Retina (tissue), 1 donor: ENCODE results near the gene AKR7A3.
"Not testable (repeated sequence)": the region's sequence is repeated elsewhere in the genome, so short reads cannot be mapped to it uniquely, and the experiment has no call there.

Source experiments
- DNase-seq: peaks from one replicate; pipeline ENCODE4 v3.0.0-alpha.2; 2016

Gene AKR7A3

DNA sequence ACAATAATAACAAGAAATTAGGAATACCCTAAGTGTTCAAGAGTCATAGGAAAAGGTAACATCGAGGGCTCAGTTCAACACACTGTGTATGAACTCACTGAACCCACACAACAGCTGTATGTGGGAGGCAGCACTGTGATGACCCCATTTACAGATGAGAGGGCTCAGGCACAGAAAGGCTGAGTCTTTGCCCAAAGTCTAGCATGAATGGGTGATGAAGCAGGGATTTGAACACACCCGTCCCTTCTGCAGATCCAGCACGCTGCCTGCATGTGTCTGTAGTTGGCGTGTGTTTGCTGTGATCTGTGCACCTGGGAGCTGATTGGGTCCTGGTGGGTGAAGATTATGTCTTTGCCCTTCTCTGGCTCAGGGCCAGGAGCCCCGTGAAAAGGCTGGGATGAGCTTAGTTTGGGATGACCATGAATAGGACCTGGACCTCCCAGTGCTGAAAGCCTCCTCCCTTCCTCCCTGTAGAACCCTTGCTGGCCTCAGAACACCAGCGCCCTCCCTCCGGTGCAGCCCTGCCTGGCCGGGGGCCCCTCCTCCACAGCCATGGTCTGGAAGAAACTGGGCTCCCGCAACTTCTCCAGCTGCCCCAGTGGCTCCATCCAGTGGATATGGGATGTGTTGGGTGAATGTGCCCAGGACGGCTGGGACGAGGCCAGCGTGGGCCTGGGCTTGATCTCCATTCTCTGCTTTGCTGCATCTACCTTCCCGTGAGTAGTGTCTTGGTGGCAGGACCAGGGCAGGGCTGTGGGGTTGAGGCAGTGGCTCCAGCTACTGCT is 28.7 kb upstream of the AKR7A3 start:
- no peak for DNase-seq

DNA sequence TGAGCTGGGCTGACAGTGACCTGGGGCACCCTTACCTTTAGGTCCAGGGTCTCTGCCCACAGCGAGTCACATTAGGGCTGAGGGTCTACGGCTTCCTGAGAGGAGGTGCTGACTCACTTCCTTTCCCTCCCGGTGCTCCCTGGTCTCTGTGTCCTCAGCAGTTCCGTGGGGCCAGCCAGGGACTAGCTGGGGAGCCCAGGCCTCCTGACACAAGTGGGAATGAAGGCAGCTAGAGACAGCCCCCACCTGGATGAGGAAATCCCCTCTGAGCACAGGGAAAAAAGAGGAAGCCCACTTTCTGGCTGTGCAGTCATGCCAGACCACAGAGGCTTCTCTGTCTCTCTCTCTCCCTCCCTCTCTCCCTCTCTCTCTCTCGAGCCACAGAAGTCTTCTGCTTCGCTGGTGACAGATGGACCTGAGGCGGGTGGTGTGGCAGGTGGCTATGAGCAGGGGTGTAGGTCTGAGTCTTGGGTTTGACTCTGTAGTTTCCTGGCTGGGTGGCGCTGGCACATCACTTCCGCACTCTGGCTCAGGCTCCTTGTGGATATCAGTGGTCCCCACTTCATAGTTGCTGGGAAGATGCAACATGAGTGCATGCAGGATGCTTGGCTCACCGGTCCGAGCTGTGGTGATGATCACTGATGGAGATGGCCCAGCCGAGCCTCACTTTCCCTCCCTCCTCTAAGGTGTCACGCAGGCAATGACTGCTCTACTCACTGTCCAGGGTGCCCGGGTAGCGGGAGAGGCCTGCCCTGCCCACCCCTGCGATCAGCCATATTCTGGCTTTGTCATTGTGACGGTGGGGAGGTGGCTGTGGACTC is 27.0 kb upstream of the AKR7A3 start:
- DNase-seq = no peak

DNA sequence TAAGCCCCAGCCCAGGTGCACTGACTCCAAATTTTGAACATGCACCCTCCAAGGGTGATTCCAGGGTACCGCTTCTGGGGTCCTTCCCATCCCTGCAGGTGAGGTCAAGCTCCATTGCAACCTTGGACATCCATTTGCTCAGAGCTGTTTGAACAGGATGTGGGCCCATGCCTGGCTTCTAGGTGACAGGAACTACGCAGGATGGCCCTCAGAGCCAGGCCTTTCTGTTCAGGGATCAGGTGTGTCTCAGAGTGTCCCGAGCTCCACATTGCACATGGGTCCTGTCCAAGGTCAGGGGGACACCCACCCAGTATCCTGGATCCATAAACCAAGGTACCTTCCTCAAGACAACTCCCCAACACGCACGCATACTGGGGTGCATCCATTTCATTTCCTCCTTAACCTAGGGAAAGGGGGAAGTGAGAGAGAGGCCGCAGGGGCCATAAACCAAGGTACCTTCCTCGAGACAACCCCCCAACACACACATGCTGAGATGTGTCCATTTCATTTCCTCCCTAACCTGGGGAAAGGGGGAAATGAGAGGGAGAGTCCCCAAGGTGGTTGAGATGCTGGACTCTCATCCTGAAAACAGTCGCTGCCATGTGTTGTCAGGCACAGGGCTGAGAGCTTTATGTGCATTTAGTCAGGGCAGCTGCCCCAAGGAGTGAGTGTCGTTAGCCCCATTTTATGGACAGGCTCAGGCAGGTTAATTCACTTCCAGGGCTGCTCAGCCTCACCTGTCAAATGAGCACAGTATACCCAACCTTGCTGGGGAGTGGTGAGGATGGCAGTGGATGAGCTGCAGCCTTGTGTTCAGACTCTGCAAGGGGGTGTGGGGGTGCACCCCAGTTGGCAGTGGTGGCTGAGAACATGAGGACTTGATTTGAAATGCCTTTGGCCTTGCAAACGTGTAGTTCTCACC is 25.7 kb upstream of the AKR7A3 start:
- no peak for DNase-seq

DNA sequence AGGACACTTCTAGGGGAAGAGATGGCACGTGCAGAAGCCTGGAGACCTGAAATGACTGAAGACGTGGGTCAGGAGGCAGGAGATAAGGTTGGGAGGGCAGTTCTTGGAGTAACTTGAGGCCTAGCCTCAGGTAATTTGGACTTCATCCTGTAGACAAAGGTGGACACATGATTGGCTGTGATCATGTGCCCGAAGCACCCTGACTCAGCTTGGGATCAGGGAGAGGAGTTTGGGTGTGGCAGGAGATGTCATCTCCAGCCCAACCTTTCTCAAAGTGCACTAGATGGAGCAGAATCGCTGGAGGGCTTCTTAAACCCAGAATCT is 25.0 kb upstream of the AKR7A3 start:
- no peak for DNase-seq

DNA sequence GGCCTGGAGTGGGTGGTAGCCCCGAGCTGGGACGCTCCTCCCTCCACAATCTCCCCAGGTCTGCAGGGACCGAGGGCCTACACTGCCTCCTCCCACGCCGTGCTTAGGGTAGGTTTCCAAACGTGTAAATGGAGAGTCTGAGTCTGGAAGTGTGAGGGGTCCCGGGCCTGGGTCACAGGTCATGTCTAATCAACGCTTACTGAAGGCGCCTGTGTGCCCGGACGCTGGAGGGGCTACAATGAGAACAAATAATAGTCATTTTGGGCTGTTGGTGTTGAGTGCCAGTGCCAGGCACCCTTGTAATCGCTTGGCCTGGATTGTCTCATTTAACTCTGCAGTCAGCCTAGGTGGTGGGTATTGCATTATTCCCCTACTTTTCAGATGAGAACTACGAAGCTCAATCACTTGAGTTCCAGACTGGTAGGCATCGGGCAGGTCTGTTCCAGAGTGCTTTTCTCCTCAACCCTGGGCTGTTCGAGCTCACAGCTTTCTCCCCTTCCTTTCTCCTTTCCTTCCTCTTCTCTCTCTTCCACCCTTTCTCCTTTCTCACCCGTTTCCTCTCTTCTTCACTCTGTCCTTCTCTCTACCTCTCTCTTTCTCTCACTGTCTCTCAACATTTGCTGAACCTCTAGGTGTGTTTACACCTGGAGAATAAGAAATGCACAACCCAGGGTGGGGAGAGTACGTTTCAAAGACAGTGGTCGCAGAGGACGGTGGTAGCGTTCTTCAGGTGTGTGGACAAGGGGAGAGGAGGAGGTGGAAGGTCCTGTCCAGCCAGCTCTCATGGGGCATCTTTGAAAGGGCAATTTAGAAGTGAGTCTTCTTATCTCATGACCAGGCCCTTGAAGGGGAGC is 24.4 kb upstream of the AKR7A3 start:
- no peak for DNase-seq

DNA sequence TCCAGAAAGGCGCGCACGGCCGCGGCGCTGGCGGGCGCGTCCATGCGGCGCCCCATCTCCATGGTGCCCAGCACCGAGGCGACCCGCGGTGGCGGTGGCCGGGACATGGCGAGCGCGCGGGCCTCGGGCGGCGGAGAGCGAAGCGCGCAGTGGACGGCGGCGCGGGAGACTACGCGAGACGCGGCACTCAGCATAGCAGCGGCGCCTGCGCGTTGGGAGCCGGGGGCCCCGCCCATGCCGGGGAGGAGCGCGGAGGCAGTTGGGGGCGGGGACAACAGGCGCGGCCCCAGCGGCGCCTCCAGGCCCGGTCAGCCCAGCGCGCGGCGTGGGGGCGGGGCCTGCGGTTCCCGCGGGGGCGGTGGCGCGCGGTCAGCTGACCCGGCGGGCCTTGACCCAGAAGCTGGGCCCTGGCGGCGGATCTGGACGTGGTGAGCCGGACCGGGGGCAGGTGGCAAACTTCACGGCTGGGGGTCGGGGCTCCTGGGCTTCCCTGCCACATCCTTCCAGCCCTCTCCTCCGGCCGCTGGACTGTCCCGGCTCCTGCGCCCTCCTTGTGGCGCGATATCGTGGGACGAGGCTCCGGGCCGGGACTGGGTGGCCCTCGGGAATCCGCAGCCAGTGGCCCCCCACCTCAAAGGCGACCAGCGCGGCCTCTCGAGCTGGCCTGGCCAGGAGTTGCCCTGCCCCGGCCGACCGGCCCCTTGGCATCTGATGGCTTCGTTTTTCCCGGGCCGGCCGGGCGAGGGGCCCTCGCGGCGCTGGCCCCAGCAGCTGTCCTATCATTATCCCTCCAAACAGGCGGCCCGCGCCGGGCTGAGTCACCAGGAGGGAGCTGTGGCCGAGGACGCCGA is 23.6 kb upstream of the AKR7A3 start, which contains the start of the genes AKR7A2 and SLC66A1:
AKR7A2 (minus strand) TSS at position 214 of the 851 bp plus-strand sequence; CDS start at position 194, 20 bp downstream.
SLC66A1 (plus strand) TSS at position 396 of the 851 bp plus-strand sequence. CDS start 5,352 bp downstream, outside the sequence.
- peak; percentile 92 for DNase-seq

DNA sequence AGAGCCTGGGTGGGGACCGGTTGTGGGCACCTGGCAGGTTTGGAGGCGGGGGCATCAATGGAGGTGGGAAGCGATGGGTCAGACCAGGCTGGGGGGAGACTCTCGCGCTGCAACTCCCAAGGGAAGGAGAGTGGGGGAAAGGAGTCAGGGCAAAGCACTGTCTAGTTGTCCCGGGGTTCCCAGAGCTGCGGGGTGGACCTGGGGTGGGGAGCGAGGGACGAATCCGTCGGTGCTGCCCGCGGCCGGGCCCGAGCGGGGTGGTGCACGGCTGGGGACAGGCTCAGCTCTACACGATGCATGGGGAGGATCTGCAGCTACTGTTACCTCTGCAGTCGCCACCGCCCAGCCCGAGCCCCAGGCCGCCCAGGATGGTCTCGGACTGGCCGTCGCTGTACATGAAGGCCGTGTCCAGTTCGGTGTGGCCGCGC is 22.9 kb upstream of the AKR7A3 start:
- no peak for DNase-seq

DNA sequence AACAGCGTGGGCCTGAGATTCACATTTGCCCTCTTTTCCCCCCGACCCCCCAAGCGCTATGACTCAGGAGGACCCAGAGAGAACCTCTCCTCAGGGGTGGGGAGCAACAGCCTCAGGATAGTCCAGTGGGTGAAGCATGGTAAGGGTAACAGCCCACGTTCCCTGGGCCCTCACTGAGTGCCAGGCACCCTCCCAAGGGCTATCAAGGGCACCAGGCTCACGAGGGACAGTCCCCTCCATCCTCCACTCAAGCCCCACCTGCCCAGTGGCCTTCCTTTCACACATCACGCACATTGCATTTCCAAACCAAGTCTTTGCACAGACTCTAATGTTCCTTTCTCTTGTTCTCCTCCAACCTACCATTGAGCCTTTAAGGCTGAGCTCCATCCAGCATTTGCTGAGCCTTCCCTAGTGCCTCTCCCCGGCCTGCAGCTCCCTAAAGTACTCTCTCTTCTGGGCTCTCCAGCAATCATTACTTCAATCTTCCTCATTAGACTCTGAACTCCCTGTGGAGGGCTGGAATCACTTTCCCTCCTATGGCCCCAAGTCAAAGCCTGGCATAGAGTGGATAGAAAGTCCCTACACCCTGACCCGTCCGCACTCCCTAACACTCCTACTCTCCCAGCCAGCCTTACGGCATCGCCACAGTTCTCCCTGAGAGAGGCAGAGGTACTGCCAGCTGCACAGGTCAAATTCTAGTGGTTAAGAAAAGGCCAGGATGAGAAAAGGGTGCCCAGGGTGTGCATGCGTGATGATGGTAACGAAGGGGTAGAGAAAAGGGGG is 22.3 kb upstream of the AKR7A3 start:
- DNase-seq = no peak

DNA sequence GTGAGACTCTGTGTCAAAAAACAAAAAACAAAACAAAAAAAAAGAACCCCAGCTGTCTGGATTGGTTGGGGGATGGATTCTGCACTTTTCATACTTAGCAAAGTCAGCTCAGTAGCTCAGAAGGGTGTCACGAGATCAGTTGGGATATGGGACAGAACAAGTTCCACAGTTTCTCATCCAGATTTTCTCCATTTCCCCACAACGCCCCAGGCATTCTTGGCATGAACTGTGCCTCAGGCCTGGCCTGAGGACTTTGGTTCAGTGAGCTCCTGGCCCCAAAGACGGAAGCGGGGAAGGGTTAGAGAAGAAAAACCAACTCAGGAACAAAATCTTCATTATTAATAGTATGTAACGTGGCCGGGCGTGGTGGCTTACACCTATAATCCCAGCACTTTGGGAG is 21.5 kb upstream of the AKR7A3 start:
- no peak for DNase-seq

DNA sequence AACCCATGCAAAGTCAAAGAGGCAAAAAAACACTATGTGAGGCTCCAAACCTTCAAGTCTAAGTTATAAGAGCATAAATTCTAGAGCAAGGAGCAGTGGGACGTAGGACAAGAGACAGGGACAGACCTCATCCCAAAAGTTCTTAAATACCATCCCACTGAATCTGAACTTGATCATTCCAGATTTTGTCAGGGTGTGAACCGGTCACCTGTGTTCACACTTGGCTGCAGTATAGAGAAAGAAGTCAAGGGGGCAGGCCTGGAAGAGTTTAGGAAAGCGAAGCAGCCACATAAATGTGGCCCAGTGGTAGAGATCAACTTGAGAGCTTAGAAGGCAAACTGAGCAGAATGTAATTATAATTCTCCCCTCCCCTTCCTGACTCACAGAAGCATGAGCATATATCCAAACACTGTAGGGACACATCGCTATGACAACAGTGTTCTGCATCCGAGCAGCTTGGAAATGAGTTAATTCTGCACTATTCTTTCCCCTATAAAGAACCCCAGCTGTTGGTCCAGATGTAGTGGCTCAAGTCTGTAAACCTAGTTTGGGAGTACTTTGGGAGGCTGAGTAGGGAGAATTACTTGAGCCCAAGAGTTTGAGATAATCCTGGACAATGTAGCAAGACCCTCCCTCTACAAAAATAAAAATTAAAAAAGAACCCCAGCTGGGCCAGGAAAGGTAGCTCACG is 20.7 kb upstream of the AKR7A3 start:
- DNase-seq = no peak

DNA sequence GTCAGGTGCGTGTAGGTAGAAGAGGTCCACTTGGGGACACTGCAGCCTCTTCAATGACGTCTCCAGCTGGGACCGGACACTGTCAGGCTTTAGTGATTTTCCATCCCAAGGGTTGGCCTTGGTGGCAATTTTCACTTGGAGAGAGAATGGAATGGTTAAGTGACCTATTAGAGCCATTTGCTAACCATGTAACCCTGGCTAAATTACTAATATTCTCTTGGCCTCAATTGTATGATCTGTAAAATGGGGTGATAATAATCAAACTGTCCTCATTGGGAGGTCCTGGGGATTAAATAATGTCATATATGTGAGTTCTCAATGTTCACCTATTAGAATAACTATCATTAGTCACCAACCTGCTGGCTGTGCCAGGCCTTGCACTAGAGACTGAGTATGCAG is 19.9 kb upstream of the AKR7A3 start:
- DNase-seq = no peak

DNA sequence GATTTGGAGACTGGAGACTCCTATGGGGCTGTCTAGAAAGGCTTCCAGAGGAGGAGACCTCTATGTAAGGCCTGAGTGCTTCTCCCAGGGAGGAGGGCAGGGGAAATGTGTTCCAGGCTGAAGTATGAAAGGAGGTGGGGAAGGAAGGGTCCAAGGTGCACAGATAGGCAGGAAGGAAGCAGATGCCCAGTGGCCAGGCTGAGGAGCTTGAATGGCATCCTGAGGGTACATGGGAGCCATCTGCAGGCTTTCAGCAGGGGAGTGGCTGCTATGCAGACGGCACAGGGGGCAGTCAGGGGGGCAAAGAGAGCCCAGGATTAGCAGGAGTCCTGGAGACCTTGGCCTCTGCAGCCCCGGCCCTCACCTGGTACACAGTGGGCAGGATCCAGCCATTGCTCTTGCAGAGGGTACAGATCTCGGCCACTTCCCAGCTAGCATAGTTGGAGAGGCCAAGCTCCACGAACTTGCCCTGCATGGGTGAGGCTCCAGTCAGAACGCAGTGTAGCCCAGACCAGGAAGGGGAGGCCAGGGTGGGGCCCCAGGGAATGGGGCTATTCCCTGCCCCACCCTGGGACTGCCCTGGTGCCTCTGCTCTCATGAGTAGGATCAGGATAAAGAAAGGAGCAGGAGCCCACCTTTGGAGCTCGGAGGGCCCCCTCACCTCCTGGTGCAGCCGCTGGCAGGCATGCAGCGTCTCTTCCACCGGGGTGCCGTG is 19.4 kb upstream of the AKR7A3 start:
- no peak for DNase-seq

DNA sequence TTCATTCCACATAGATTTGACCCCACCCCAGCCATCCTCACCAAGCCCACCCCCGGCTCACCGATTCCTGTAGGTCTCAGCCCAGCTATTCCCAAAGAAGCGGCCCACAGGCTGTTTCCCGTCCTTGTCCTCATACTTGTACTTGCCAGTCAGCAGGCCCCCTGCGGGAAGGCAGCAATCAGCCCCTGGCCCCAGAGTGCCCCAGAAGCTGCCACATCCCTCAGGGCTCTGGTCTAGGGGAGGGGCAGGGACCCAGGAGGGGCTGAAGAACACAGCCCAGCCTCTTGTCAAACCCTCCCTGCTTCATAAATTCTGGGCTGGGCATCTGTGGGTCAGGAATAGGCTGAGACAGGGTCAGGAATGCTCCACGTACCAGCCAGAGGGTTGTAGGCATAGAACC is 18.4 kb upstream of the AKR7A3 start:
- no peak for DNase-seq

DNA sequence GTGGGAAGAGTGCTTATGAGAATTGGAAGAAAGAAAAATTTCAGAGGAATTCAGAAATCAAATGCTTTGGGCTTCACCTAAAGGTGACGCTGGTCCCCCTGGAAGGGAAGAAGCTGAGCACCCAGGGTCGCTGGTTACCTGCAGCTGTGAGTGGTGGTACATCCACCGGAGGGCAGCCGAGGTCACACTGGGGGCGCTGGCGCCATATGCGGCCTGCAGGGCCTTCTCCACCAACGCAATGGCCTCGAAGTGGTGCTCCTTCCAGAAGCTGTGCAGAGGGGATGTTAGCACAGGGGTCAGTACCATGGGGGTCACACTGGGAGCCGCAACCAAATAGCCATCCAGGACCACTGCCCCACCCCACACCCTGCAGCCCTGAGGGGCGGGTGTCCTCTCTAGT is 17.3 kb upstream of the AKR7A3 start:
- no peak for DNase-seq

DNA sequence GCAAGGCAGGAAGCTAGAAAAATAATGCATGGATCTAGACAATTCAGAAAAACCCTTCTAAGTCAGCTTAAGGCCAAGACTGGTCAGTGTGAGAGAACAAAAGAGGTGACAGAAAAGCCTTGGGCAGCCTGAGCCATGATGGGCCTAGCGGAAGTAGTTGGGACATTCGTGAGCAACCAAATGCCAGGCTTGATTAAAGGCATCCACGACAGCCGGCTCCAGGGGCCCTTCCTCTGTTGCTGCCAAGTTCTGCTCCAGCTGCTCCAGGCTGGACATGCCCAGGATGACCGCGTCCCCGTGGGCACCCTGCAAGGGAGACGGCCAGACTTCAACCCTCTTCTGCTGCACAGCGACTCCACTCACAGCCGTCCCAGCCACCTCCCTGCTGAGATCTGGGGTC is 15.5 kb upstream of the AKR7A3 start:
- DNase-seq = not testable (repeated sequence)

DNA sequence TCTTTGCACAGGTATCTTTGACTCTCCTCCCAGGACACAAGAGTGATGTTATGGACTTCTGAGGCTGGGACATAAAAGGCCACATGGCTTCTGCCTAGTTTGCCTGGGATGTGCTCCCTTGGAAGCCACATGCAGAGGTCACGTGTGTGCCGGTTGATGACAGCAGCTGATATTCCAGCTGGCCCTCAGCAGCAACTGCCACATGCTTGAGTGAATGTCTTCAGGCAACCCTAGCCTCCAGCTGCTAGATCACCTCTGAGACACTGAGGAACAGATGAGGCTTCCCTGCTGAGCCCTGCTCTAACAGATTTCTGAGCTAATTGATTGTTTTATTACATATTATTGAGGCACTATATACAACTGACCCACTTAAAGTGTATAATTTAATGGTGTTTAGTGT is 11.6 kb upstream of the AKR7A3 start:
- DNase-seq = no peak

DNA sequence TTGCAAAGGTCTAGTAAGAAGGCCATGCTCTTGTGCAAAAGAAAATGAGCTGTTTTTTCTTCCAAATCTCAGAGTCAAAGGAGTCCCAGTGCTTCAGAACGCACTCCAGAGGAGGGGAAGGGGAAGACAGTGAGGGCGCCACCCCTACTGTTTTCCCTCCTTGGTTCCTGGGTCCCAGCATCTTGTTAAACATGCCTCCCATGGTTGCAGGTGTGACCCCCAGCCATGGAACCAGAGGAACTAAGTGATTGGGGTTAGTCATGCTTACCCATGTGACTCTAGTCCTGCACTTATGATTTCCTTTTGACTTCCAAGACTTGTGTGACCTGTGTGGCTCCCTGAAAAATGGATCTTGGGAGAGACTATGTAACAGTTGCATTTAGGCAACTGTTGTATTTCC is 6.1 kb upstream of the AKR7A3 start:
- no peak for DNase-seq

DNA sequence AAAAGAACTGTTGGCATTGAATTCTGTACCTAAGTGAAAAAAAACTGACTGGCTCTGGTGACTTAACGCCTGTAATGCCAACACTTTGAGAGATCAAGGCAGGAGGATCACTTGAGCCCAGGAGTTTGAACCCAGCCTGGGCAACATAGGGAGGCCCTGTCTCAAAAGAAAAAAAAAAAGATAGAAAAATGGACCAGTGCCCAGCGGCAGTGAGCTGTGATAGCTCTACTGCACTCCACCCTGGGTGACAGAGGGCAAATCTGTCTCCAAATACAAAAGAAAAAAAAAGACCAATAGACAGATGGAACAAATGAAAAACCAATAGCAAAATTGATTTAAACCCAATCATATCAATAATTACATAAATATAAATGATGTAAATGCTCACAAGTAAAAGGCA is 674 bp upstream of the AKR7A3 start:
- no peak for DNase-seq
